Colonic mucosa (tissue), 4 donors: ENCODE measurements around the gene RAB4B. TPM values are rescaled to one million over a fixed set of nuclear protein-coding genes. Genes with fewer than 3 reads are reported as not detected.

ENCODE experiments used
- DNase-seq: peaks from one replicate; pipeline ENCODE4 v3.0.0-alpha.2; 2020
- H3K27ac ChIP-seq: fragments of 200-600 bp; one replicate; pipeline ENCODE4 v1.8.0; 2021
- H3K27me3 ChIP-seq: fragments of 200-600 bp; one replicate; pipeline ENCODE4 v1.8.0; 2021
- H3K36me3 ChIP-seq: fragments of 200-600 bp; one replicate; pipeline ENCODE4 v1.8.0; 2021
- H3K4me1 ChIP-seq: fragments of 200-600 bp; one replicate; pipeline ENCODE4 v1.8.0; 2021; ENCODE audit warnings: mild to moderate bottlenecking
- H3K4me3 ChIP-seq: fragments of 200-600 bp; one replicate; pipeline ENCODE4 v1.8.0; 2021
- H3K9ac ChIP-seq, 2 donors: one replicate each; pipeline ENCODE4 v1.7.0; 2013; ENCODE audit warnings: control low read depth in 2 of 2, low read depth in 2 of 2, low read length in 2 of 2
- H3K9me3 ChIP-seq: fragments of 200-600 bp; one replicate; pipeline ENCODE4 v1.8.0; 2021
- intact Hi-C: fragments of 100-400 bp; cut with DNase I; formaldehyde crosslinking; loops from one replicate; pipeline ENCODE4 v1.14.1; 2022
- total RNA-seq, 2 donors: library from RNA; stranded (reverse); fragmentation: NEBNext Ultra II Directional in 1 of 2; extraction: Animal tissue kit (Norgen Biotek cat#: 25700) in 1 of 2; gene quantifications; one replicate each; pipeline ENCODE4 v1.2.1, GENCODE V29; 2021
- TF ChIP-seq, protein P1 (sequence below): fragments of 200-600 bp; IDR thresholded peaks from one replicate; pipeline ENCODE4 v1.8.0; 2022; ENCODE audit warnings: antibody characterized with exemption, mild to moderate bottlenecking
- donor health status: healthy.
- donor health status: DM: no; HTN: no; CAD: no.
- donor health status: DM: no; HTN: no; CAD: no.

The RAB4B gene
- total RNA-seq, 2 donors from 2014 or later, result 42.3 to 53.4 TPM

GRCh38 chr19:40786060-40787037 is 8.3 kb downstream of the RAB4B start:
- Histone ChIP-seq H3K4me1 (no peaks in the 10 kb centered on the region), H3K27me3 (no peaks in the 10 kb centered on the region), H3K9ac (no peak overlapping the region), H3K27ac (no peak overlapping the region), H3K4me3 (no peak overlapping the region), H3K9me3 (no peaks in the 10 kb centered on the region), H3K36me3 (no peaks in the 10 kb centered on the region)
- TF ChIP-seq, protein P1, sequence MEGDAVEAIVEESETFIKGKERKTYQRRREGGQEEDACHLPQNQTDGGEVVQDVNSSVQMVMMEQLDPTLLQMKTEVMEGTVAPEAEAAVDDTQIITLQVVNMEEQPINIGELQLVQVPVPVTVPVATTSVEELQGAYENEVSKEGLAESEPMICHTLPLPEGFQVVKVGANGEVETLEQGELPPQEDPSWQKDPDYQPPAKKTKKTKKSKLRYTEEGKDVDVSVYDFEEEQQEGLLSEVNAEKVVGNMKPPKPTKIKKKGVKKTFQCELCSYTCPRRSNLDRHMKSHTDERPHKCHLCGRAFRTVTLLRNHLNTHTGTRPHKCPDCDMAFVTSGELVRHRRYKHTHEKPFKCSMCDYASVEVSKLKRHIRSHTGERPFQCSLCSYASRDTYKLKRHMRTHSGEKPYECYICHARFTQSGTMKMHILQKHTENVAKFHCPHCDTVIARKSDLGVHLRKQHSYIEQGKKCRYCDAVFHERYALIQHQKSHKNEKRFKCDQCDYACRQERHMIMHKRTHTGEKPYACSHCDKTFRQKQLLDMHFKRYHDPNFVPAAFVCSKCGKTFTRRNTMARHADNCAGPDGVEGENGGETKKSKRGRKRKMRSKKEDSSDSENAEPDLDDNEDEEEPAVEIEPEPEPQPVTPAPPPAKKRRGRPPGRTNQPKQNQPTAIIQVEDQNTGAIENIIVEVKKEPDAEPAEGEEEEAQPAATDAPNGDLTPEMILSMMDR, result no peak
- no peak for DNase-seq
- intact Hi-C loops, result no loop called here

GRCh38 chr19:40791349-40791748 is 13.3 kb downstream of the RAB4B start:
- peak overlapping the region; percentile 81 for H3K27ac ChIP-seq
- no peaks in the 10 kb centered on the region for H3K27me3 ChIP-seq
- no peaks in the 10 kb centered on the region for H3K4me1 ChIP-seq
- no peaks in the 10 kb centered on the region for H3K36me3 ChIP-seq
- DNase-seq, result no peak
- intact Hi-C loops, result no loop called here
- TF ChIP-seq, protein P1, result no peak
- no peak overlapping the region for H3K4me3 ChIP-seq
- H3K9ac ChIP-seq, result peak overlapping the region in 1 of 2 donors; percentile 34
- no peaks in the 10 kb centered on the region for H3K9me3 ChIP-seq

DNA sequence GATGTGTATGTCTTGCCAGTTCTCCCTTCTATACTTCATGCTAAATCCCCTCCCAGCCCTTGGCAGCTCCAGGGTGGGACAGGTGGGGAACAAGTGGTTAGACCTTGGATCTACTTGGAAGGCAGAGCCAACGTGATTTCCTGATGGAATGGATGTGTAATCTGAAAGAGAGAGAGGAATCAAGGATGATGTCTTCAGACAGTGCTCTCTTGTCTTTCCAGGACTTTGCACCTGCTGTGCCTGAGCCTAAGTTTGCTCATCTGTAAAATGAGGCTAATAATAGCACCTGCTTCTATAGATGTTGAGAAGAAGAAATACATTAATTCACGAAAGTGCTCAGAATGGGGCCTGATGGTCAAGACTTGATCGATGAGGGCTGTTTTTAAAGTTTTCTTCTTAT is 13.9 kb downstream of the RAB4B start:
- Histone ChIP-seq H3K4me3 (no peak overlapping the region), H3K4me1 (no peaks in the 10 kb centered on the region), H3K27me3 (no peaks in the 10 kb centered on the region), H3K36me3 (no peaks in the 10 kb centered on the region), H3K9me3 (no peaks in the 10 kb centered on the region), H3K27ac (peak overlapping the region; percentile 81), H3K9ac (peak overlapping the region in 1 of 2 donors; percentile 16)
- intact Hi-C loops, result no loop called here
- DNase-seq, result no peak
- TF ChIP-seq, protein P1, result no peak

DNA sequence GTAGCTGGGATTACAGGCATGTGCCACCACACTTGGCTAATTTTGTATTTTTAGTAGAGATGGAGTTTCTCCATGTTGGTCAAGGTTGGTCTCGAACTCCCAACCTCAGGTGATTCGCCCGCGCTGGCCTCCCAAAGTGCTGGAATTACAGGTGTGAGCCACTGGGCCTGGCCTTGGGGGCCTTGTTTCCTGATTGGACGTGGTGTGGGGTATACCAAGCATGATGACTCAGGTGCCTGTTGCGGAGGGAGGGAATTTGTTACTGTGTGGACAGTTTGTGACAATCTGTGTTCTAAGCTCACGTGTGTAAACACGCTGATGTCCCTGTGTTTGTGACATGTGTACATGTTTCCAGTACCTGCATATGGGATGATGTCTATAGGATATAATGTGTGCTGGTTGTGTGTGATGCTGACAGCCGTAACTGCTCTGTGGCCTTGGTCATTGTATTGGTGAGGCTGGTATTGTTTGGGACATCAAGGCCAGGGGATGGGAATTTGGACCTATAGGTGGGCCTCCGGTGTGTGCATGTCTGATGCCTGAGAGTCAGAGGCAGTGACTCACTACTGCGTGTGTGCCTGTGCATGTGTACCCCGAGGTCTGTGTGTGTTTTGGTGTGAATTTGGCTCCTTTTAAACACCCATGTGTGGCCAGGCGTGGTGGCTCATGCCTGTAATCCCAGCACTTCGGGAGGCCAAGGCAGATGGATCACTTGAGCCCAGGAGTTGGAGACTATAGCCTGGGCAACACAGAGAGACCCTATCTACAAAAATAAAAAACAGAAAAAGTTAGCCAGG is 19.3 kb downstream of the RAB4B start:
- no peaks in the 10 kb centered on the region for H3K36me3 ChIP-seq
- H3K4me3 ChIP-seq, result no peak overlapping the region
- peaks cover 19% of the 10 kb centered on the region for H3K4me1 ChIP-seq
- H3K9me3 ChIP-seq, result no peaks in the 10 kb centered on the region
- intact Hi-C loops, result no loop called here
- peak overlapping the region; percentile 93 for H3K27ac ChIP-seq
- H3K9ac ChIP-seq, result peak overlapping the region in 1 of 2 donors; percentile 57
- TF ChIP-seq, protein P1, result no peak
- H3K27me3 ChIP-seq, result no peaks in the 10 kb centered on the region
- DNase-seq, result no peak

DNA sequence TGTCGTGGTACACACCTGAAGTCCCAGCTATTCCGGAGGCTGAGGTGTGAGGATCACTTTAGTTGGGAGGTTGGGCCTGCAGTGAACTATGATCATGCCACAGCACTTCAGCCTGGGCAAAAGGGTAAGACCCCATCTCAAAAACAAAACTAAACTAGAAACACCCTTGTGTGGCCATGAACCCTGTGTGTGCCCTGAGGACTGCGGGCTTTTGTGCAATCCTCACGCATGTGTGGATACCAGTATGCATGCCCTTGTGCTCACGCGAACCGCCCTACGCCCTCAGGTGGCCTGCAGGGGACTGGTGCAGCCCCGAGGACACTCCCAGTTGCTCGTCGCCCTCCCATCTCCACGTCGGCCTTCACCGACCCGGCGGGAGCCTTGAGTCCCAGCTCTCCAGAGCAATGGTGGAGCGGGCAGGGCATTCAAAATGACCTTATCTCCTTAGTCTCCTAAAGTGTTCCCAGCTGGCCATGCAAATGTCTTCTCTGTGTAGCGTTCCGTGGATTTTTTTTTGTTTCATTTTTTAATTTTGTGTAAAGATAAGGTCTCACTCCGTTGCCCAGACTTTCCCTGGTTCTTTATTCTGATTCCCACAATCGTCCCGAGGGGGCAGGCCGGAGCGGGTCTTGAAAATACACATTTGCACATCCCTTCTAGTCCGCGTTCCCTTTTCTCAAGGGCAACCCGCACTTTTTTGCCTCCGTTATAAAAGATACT is 20.1 kb downstream of the RAB4B start:
- intact Hi-C loops, result no loop called here

More for the DNA sequence above, 20.1 kb downstream of the RAB4B start:
- Histone ChIP-seq H3K9ac (peak overlapping the region; percentile 51 to 57), H3K4me3 (peak overlapping the region; percentile 41), H3K9me3 (no peaks in the 10 kb centered on the region), H3K27me3 (no peaks in the 10 kb centered on the region), H3K4me1 (peaks cover 26% of the 10 kb centered on the region), H3K36me3 (no peaks in the 10 kb centered on the region), H3K27ac (peak overlapping the region; percentile 93)
- peak; percentile 76 for DNase-seq
- TF ChIP-seq, protein P1, result peak; percentile 36
